Measurements from ENCODE around the gene TRDMT1. TPM values are rescaled to one million over a fixed set of nuclear protein-coding genes. Genes with fewer than 3 reads are reported as not detected.

The TRDMT1 gene
- total RNA-seq, 2 experiments from 2014 or later, result 12.3 to 12.7 TPM

DNA sequence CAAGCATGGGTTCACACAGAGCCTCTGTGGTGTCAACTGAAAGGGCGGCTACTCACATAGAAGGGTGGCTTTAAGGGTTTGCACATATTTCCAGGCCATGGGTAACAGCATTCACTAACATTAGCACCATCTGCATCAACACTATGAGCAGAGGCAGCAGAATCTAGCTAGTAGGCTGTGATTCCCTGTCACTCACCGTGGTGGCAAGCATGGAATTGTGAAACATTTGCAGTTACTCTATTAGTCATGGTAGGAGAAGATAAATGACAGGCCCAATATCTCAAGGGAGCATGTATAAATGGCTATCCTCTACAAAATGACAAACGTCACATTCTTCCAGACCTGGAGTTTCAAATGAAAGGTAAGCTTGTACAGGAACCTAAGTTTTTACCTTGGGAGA, 39.7 kb downstream of the TRDMT1 start:
- ChIA-PET POLR2A (no interaction called here), CTCF (no interaction called here)

DNA sequence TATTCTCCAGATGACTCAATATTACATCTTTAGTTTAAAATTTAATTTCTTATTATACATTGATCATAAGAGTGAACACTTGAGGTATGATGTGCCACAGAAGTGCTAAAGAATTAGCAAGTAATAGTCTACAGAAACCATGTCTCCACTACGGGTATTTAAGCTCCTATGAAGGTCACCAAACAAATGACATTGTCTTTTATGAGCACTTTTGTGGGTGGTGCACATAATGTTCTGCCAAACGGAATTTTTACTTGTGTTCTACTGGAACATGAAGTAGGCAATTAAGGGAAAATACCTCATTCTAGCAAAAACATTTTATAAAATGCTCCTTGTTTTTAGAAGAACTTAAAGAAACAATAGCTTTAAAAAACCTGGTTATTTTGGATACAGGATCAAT, 44.4 kb downstream of the TRDMT1 start:
- POLR2A ChIA-PET, result no interaction called here
- CTCF ChIA-PET, result no interaction called here
- no peak overlapping the region for H3K4me3 Mint-ChIP-seq
- H3K9me3 Mint-ChIP-seq, result no peaks in the 10 kb centered on the region
- peaks cover 4% of the 10 kb centered on the region for H3K4me1 Mint-ChIP-seq
- DNase-seq, result no peak
- H3K27me3 Mint-ChIP-seq, result no peaks in the 10 kb centered on the region
- H3K27ac Mint-ChIP-seq, result no peak overlapping the region
- peaks cover 11% of the 10 kb centered on the region for H3K36me3 Mint-ChIP-seq (ENCODE audit: low read depth)

More for the DNA sequence above, 39.7 kb downstream of the TRDMT1 start:
- H3K27ac Mint-ChIP-seq, result no peak overlapping the region
- H3K36me3 Mint-ChIP-seq (ENCODE audit: low read depth), result peaks cover 5% of the 10 kb centered on the region
- peaks cover 2% of the 10 kb centered on the region for H3K4me1 Mint-ChIP-seq
- DNase-seq, result no peak
- peaks cover 8% of the 10 kb centered on the region for H3K9me3 Mint-ChIP-seq
- H3K27me3 Mint-ChIP-seq, result no peaks in the 10 kb centered on the region
- H3K4me3 Mint-ChIP-seq, result no peak overlapping the region

DNA sequence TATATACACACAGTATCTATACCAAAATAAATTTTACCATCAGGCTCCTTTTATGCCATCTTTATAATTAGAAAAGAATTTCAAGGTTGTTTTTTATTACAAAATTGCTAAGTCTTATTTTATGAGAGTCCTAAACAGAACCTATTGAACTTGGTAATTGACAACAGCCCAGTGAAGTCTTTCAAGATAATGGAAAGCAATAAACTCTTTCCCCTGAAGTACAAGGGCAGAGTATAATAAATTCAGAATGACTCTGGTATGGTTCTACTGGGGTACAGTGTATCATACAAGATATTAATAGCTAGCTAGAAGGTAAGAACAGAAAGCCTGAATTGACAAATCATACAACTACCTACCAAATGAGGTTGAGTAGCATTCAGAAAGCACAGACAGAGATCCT, 45.6 kb downstream of the TRDMT1 start:
- POLR2A ChIA-PET, result interaction anchor here (1.0 kb wide), 1 partner anchor 17 kb away, joined by 5 read pairs; no protein-coding TSS in a partner anchor
- H3K4me3 Mint-ChIP-seq, result no peak overlapping the region
- DNase-seq, result no peak
- CTCF ChIA-PET, result interaction anchor here (0.5 kb wide), 1 partner anchor 314 kb away, joined by 3 read pairs; no protein-coding TSS in a partner anchor
- no peaks in the 10 kb centered on the region for H3K9me3 Mint-ChIP-seq
- no peak overlapping the region for H3K27ac Mint-ChIP-seq
- H3K27me3 Mint-ChIP-seq, result no peaks in the 10 kb centered on the region
- H3K4me1 Mint-ChIP-seq, result peaks cover 2% of the 10 kb centered on the region
- H3K36me3 Mint-ChIP-seq (ENCODE audit: low read depth), result peaks cover 11% of the 10 kb centered on the region

DNA sequence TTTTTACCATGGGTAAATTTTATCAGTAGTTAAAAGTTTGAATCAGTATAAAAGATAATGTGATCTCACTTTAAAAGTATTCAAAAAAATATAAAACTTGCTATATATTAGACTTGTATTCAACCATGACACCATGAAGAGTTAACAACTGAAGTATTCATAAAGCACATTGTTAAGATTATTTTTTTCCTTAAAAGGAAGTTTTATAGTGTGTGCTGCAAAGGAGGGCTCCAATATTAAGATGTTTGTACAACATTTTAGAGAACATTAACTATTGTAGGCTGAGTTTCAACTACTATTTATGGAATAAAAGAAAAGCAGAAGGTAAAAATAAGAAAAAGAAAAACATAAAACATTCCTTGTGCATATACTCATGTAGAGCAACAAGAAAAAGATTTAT, 47.4 kb downstream of the TRDMT1 start:
- Mint-ChIP-seq H3K27me3 (no peaks in the 10 kb centered on the region), H3K36me3 (ENCODE audit: low read depth) (peaks cover 11% of the 10 kb centered on the region), H3K9me3 (no peaks in the 10 kb centered on the region), H3K27ac (no peak overlapping the region), H3K4me1 (peaks cover 2% of the 10 kb centered on the region), H3K4me3 (no peak overlapping the region)
- POLR2A ChIA-PET, result no interaction called here
- CTCF ChIA-PET, result no interaction called here
- no peak for DNase-seq

DNA sequence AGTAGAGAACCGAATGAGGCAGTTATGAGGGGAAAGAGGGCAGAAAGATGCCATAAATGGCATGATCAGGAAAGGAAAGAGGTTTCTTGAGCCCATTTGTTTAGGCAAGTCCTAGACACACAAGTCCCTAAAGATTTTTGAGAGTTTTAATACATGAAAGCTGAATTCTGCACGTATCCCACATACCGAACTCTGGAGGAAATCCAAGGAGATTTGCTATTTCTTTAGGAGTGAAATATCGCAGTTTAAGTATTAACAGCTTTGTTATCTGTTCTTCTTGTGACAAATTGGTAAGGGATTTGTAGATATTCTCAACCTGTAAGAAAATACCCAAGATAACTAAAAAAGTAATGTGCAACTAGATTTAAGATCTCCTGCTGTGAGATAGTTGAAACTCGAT, 48.2 kb downstream of the TRDMT1 start:
- peaks cover 11% of the 10 kb centered on the region for H3K36me3 Mint-ChIP-seq (ENCODE audit: low read depth)
- H3K27ac Mint-ChIP-seq, result no peak overlapping the region
- no peak for DNase-seq
- H3K27me3 Mint-ChIP-seq, result no peaks in the 10 kb centered on the region
- CTCF ChIA-PET, result no interaction called here
- no peaks in the 10 kb centered on the region for H3K9me3 Mint-ChIP-seq
- peaks cover 2% of the 10 kb centered on the region for H3K4me1 Mint-ChIP-seq
- POLR2A ChIA-PET, result no interaction called here
- no peak overlapping the region for H3K4me3 Mint-ChIP-seq

DNA sequence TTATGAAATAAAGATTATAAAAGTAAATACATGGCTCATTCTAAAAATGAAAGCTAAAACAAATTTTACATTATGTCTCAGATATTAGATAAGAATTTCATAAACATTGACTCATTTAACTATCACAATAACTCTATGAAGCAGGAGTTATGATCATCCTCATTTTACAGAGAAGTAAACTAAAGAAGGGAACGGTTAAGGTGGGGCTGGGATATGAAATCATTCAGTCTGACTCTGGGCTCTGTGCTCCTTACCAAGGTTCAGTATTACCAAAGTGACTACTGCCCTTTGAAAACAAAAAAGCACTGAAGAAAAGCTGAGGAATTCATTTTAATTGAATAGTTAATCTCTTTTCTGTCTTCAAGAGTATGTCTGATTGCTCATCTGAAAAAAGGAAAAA, 49.8 kb downstream of the TRDMT1 start:
- ChIA-PET POLR2A (no interaction called here), CTCF (no interaction called here)

DNA sequence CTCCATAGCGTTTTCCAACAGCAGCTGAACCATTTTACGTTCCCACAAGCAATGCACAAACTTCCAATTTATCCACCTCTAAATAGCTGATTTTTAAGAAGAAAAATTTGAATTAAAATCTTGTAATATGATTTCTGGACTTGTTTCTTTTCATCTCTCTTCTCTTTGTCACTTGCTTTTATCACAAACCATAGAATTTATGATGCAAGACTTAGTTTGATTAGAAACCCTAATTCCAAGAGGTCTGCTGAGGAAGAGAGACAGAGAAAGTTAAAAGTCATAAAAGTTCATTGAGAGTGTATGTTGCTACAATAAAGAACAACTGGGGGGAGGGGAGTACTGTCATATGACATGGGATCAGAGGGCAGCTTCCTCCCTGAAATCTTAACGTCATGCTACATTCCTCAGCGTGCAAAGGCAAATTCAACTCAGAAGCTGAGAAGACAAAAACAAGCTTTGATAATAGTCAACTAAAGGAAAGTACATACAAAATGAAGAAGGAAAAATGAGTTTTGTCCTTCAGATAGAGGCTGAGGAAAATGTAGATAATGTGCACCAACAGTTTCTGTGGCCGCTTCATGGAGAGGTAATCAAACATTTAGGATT, 53.5 kb downstream of the TRDMT1 start:
- Mint-ChIP-seq H3K4me3 (no peak overlapping the region), H3K9me3 (no peaks in the 10 kb centered on the region), H3K36me3 (ENCODE audit: low read depth) (peaks cover 6% of the 10 kb centered on the region), H3K27me3 (no peaks in the 10 kb centered on the region), H3K4me1 (peaks cover 12% of the 10 kb centered on the region), H3K27ac (no peak overlapping the region)
- POLR2A ChIA-PET, result no interaction called here
- no peak for DNase-seq
- CTCF ChIA-PET, result no interaction called here

More for the DNA sequence above, 49.8 kb downstream of the TRDMT1 start:
- Mint-ChIP-seq H3K4me3 (no peak overlapping the region), H3K36me3 (ENCODE audit: low read depth) (peaks cover 11% of the 10 kb centered on the region), H3K4me1 (peaks cover 2% of the 10 kb centered on the region), H3K27me3 (no peaks in the 10 kb centered on the region), H3K27ac (no peak overlapping the region), H3K9me3 (no peaks in the 10 kb centered on the region)
- DNase-seq, result no peak

DNA sequence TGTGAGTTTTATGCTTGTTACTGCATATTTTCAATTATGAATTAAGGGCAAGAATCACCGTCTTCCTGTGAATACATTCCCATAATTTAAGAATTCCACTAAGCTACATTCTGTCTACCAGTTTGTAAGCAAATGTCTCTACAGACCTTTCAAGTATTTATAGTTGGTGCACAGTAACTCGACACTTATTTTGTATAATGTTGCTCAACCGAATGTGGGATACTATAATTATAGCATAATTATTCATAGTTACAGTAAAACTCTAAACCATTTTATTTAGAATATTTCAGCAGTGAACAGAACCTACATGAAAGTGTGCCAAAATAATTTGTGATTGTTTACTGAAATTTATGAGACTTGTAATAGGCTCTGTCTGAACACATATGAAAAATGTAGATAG, 54.6 kb downstream of the TRDMT1 start:
- H3K36me3 Mint-ChIP-seq (ENCODE audit: low read depth), result no peaks in the 10 kb centered on the region
- DNase-seq, result no peak
- peaks cover 12% of the 10 kb centered on the region for H3K4me1 Mint-ChIP-seq
- no peaks in the 10 kb centered on the region for H3K9me3 Mint-ChIP-seq
- H3K27me3 Mint-ChIP-seq, result no peaks in the 10 kb centered on the region
- ChIA-PET CTCF (interaction anchor here (0.6 kb wide), 1 partner anchor 32 kb away, joined by 5 read pairs; no protein-coding TSS in a partner anchor), POLR2A (no interaction called here)
- no peak overlapping the region for H3K27ac Mint-ChIP-seq
- no peak overlapping the region for H3K4me3 Mint-ChIP-seq

DNA sequence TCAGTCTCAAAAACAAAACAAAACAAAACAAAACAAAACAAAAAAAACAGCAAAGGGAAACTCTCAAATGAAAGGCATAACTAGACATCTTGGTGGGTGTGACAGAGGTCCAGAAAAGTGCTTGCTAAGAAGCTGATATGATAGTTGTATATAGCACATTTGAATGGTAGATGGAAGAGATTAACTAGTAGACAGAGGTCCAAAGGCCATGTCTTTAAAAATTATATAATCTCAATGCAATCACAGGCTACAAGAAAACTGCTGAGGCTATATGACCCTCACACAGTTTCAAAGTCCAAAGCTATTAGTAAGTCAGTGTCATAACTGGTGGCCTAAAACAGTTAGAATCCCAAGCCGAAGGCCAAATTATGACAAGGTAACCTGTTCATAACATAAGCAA, 56.2 kb downstream of the TRDMT1 start:
- ChIA-PET CTCF (interaction anchor here (1.1 kb wide), 1 partner anchor 292 kb away, joined by 4 read pairs; no protein-coding TSS in a partner anchor), POLR2A (interaction anchor here (0.9 to 3.1 kb wide), 2 partner anchors 84 to 112 kb away, joined by 3 to 34 read pairs; partner anchors contain the start of gene VIM)
- Mint-ChIP-seq H3K9me3 (no peaks in the 10 kb centered on the region), H3K36me3 (ENCODE audit: low read depth) (no peaks in the 10 kb centered on the region), H3K27me3 (no peaks in the 10 kb centered on the region), H3K27ac (no peak overlapping the region), H3K4me3 (no peak overlapping the region), H3K4me1 (peaks cover 16% of the 10 kb centered on the region)
- DNase-seq, result no peak

DNA sequence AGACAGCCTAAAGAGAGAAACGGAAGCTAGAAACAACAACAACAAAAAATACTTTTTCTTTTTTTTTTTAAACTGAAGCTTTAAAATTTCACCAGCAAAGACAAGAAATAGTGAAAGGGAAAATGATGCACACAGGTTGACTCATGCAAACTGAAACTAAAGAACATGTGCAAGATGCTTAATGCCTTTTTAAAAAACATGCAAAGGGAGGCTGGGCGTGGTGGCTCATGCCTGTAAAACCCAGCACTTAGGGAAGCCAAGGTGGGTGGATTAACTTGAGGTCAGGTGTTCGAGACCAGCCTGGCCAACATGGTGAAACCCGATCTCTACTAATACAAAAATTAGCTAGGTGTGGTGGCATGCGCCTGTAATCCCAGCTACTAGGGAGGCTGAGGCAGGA, 56.7 kb downstream of the TRDMT1 start:
- CTCF ChIA-PET, result interaction anchor here (0.8 to 1.1 kb wide), 2 partner anchors 142 to 292 kb away, joined by 3 to 4 read pairs; no protein-coding TSS in a partner anchor
- H3K4me1 Mint-ChIP-seq, result peaks cover 16% of the 10 kb centered on the region
- POLR2A ChIA-PET, result interaction anchor here (0.6 to 3.1 kb wide), 6 partner anchors 18 to 115 kb away, joined by 3 to 34 read pairs (median 4); partner anchors contain the start of gene VIM
- no peaks in the 10 kb centered on the region for H3K27me3 Mint-ChIP-seq
- H3K27ac Mint-ChIP-seq, result no peak overlapping the region
- H3K9me3 Mint-ChIP-seq, result no peaks in the 10 kb centered on the region
- no peak overlapping the region for H3K4me3 Mint-ChIP-seq
- H3K36me3 Mint-ChIP-seq (ENCODE audit: low read depth), result no peaks in the 10 kb centered on the region
- peak; percentile 51 for DNase-seq

DNA sequence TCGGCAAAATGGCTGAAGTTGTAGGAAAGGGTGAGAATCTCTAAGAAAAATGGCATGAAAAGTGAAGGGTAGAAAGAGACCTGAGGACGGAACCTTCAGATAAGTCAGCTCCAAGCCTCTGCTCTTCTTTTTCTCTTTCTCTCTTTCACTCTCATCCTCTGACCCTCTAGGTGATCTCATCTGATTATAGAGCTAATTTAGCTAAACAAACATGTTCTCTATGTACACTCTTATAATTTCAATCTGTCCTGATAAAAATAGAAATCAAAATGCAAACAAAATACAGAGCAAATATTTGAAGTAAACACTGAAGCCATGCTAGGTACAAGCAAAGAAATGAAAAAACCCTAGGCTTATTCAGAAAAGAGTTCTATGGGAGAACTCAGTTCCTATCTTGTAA, 57.4 kb downstream of the TRDMT1 start:
- ChIA-PET CTCF (interaction anchor here (0.8 to 1.3 kb wide), 3 partner anchors 113 to 291 kb away, joined by 3 to 4 read pairs (median 3); no protein-coding TSS in a partner anchor), POLR2A (interaction anchor here (0.6 to 3.1 kb wide), 5 partner anchors 17 to 114 kb away, joined by 3 to 34 read pairs (median 4); partner anchors contain the start of gene VIM)
- peaks cover 16% of the 10 kb centered on the region for H3K4me1 Mint-ChIP-seq
- H3K27ac Mint-ChIP-seq, result no peak overlapping the region
- no peaks in the 10 kb centered on the region for H3K36me3 Mint-ChIP-seq (ENCODE audit: low read depth)
- H3K27me3 Mint-ChIP-seq, result peaks cover 5% of the 10 kb centered on the region
- H3K9me3 Mint-ChIP-seq, result no peaks in the 10 kb centered on the region
- no peak overlapping the region for H3K4me3 Mint-ChIP-seq
- DNase-seq, result no peak

DNA sequence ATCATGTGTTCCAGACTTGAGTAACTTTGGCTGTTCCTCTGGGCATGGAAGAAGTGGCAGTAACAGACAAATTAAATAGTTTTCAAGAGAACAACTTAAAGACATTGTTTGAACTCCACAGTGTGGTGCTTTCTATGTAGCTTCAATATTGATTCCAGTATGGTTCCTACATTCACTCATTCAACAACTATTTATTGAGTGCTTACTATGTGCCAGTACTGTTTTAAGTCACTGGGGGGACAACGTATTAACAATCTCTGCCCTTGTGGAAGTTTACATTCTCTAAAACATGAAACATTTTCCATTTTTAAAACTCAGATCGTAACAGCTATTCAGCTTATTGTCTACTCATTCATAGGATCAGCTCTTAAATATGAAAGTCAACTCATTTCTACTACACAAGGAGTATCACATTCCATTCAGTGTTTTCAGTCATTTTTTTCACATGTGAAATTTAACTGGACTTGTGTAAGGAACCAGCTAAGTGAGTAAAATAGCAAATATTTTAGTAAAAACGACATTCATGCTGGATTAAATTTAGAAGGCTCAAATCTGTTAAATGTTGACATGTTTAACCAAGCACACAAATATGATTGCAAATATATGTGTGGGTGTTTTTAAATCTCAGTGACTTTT, 58.3 kb downstream of the TRDMT1 start:
- no peak overlapping the region for H3K27ac Mint-ChIP-seq
- no peak overlapping the region for H3K4me3 Mint-ChIP-seq
- ChIA-PET CTCF (interaction anchor here (1.2 to 1.3 kb wide), 2 partner anchors 87 to 114 kb away, joined by 3 read pairs; no protein-coding TSS in a partner anchor), POLR2A (interaction anchor here (1.9 to 3.1 kb wide), 2 partner anchors 57 to 86 kb away, joined by 5 to 34 read pairs; partner anchors contain the start of gene VIM)
- peaks cover 6% of the 10 kb centered on the region for H3K27me3 Mint-ChIP-seq
- no peak for DNase-seq
- peaks cover 16% of the 10 kb centered on the region for H3K4me1 Mint-ChIP-seq
- H3K9me3 Mint-ChIP-seq, result no peaks in the 10 kb centered on the region
- no peaks in the 10 kb centered on the region for H3K36me3 Mint-ChIP-seq (ENCODE audit: low read depth)

DNA sequence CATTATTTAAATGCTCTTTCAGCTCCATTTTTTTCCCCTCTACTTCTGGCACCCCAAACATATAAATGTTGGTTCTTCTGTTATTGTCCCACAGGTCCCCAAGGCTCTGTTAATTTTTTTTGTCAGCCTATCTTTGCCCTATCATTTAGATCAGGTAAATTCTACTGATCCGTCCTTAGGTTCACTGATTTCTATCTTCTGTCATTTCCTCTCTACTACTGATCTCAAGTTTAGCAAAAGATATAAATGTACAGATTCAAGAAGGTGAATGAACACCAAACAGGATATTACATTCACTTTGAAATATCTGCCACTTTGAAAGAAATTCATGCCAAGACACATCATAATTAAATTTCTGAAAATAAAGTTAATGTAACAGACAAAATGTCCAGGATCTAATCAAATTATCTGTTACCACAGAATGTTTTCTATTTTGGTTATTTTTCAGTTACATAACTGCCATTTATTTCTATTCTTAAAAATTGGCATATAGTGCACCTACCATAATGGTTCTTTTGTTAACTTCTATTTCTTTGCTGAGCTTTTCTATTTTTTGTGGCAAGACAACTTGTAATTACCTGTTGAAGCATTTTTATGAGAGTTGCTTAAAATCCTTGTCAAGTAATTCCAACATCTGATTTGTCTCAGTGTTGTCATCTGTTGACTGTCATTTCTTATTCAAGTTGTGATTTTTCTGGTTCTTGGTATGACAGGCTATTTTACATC, 59.8 kb downstream of the TRDMT1 start:
- no peak for DNase-seq
- no peak overlapping the region for H3K27ac Mint-ChIP-seq
- H3K4me1 Mint-ChIP-seq, result peaks cover 16% of the 10 kb centered on the region
- H3K36me3 Mint-ChIP-seq (ENCODE audit: low read depth), result no peaks in the 10 kb centered on the region
- ChIA-PET CTCF (no interaction called here), POLR2A (interaction anchor here (1.1 kb wide), 1 partner anchor 93 kb away, joined by 4 read pairs; no protein-coding TSS in a partner anchor)
- H3K9me3 Mint-ChIP-seq, result no peaks in the 10 kb centered on the region
- no peak overlapping the region for H3K4me3 Mint-ChIP-seq
- H3K27me3 Mint-ChIP-seq, result peaks cover 6% of the 10 kb centered on the region
